ENCODE measurements around the gene ATP11C.
"Not testable (repeated sequence)": the region's sequence is repeated elsewhere in the genome, so short reads cannot be mapped to it uniquely, and the experiment has no call there.

ATP11C gene

GRCh38 chrX:139967750-139968149 lies 34.9 kb upstream of the ATP11C start:
- TF ChIP-seq CTCF (IDR thresholded peaks at IDR 0.05; ENCODE audit: extremely low read depth, missing control alignments): no peak
- DNase-seq (ENCODE audit: low spot score): no peak

GRCh38 chrX:139967300-139967699 lies 34.4 kb upstream of the ATP11C start:
- TF ChIP-seq CTCF (IDR thresholded peaks at IDR 0.05; ENCODE audit: extremely low read depth, missing control alignments): no peak
- DNase-seq (ENCODE audit: low spot score): peak; percentile 13

GRCh38 chrX:139966159-139966558 lies 33.3 kb upstream of the ATP11C start:
- DNase-seq (ENCODE audit: low spot score): not testable (repeated sequence)

GRCh38 chrX:139965421-139965820 lies 32.6 kb upstream of the ATP11C start, which contains the start of gene CXorf66:
TSS of gene CXorf66 (minus strand) at chrX:139965521. CDS start at chrX:139965496, 25 bp downstream.
- no peak for TF ChIP-seq CTCF (IDR thresholded peaks at IDR 0.05; ENCODE audit: extremely low read depth, missing control alignments)
- DNase-seq (ENCODE audit: low spot score): no peak

- not testable (repeated sequence) for DNase-seq (ENCODE audit: low spot score)
Observed at GRCh38 chrX:139961091-139961490, 28.2 kb upstream of the ATP11C start.

- no peak for DNase-seq (ENCODE audit: low spot score)
- TF ChIP-seq CTCF (IDR thresholded peaks at IDR 0.05; ENCODE audit: extremely low read depth, missing control alignments): no peak
Observed at GRCh38 chrX:139949703-139950102, 16.9 kb upstream of the ATP11C start.

GRCh38 chrX:139945075-139945474 lies 12.2 kb upstream of the ATP11C start:
- no peak for TF ChIP-seq CTCF (IDR thresholded peaks at IDR 0.05; ENCODE audit: extremely low read depth, missing control alignments)
- no peak for DNase-seq (ENCODE audit: low spot score)

GRCh38 chrX:139936259-139936658 lies 3.4 kb upstream of the ATP11C start:
- TF ChIP-seq CTCF (IDR thresholded peaks at IDR 0.05; ENCODE audit: extremely low read depth, missing control alignments): no peak
- no peak for DNase-seq (ENCODE audit: low spot score)

- no peak for TF ChIP-seq CTCF (IDR thresholded peaks at IDR 0.05; ENCODE audit: extremely low read depth, missing control alignments)
- no peak for DNase-seq (ENCODE audit: low spot score)
Observed at GRCh38 chrX:139933904-139934303, 1.1 kb upstream of the ATP11C start.

All from GM20000 (cell line).